ENCODE measurements around the gene PCDHGB5. TPM values are rescaled to one million over a fixed set of nuclear protein-coding genes. Genes with fewer than 3 reads are reported as not detected.

The PCDHGB5 gene
- total RNA-seq, 1 donor from 2014 or later = 21.4 TPM

GRCh38 chr5:141420855-141421488 lies 23.2 kb downstream of the PCDHGB5 start, which contains the start of gene PCDHGA11:
PCDHGA11 (plus strand) TSS chr5:141421051; CDS start chr5:141421228, 177 bp downstream.

GRCh38 chr5:141430332-141431113 lies 32.8 kb downstream of the PCDHGB5 start, which contains the start of gene PCDHGA12:
PCDHGA12 (plus strand) TSS chr5:141430507; CDS start chr5:141430760, 253 bp downstream.

Other genes with a start within 250 kb of the PCDHGB5 start
- under 0.01 and 0.28 TPM in 2 replicates for gene PCDHB6, start 247.9 kb upstream of the PCDHGB5 start, total RNA-seq
- 0.19 and 1.1 TPM in 2 replicates for gene PCDHB7, start 225.3 kb upstream of the PCDHGB5 start, total RNA-seq
- under 0.01 and 1.4 TPM in 2 replicates for gene PCDHB8, start 220.2 kb upstream of the PCDHGB5 start, total RNA-seq
- 0.19 and 1.7 TPM in 2 replicates for gene PCDHB16, start 215.6 kb upstream of the PCDHGB5 start, total RNA-seq
- gene PCDHB9, start 210.8 kb upstream of the PCDHGB5 start, total RNA-seq = under 0.01 and 0.56 TPM in 2 replicates
- gene PCDHB10, start 205.6 kb upstream of the PCDHGB5 start, total RNA-seq = 0.19 and 1.7 TPM in 2 replicates
- 0.19 and 0.85 TPM in 2 replicates for gene PCDHB11, start 198.3 kb upstream of the PCDHGB5 start, total RNA-seq
- gene PCDHB12, start 189.2 kb upstream of the PCDHGB5 start, total RNA-seq = under 0.01 and 0.28 TPM in 2 replicates
- gene PCDHB13, start 184.0 kb upstream of the PCDHGB5 start, total RNA-seq = 0.19 and 1.1 TPM in 2 replicates
- 0.58 and 2.5 TPM in 2 replicates for gene PCDHB14, start 174.6 kb upstream of the PCDHGB5 start, total RNA-seq
- gene PCDHB15, start 152.6 kb upstream of the PCDHGB5 start, total RNA-seq = 0.38 and 1.4 TPM in 2 replicates
- gene SLC25A2, start 93.9 kb upstream of the PCDHGB5 start, total RNA-seq = under 0.01 and 0.19 TPM in 2 replicates
- 90.2 and 102 TPM in 2 replicates for gene TAF7, start 77.2 kb upstream of the PCDHGB5 start, total RNA-seq
- gene PCDHGA1, start 67.4 kb upstream of the PCDHGB5 start, total RNA-seq = 0.38 and 1.4 TPM in 2 replicates
- 1.5 and 3.1 TPM in 2 replicates for gene PCDHGA2, start 59.2 kb upstream of the PCDHGB5 start, total RNA-seq
- gene PCDHGA3, start 54.1 kb upstream of the PCDHGB5 start, total RNA-seq = 0.38 and 1.7 TPM in 2 replicates
- 0.38 and 3.1 TPM in 2 replicates for gene PCDHGB1, start 47.8 kb upstream of the PCDHGB5 start, total RNA-seq
- gene PCDHGA4, start 42.9 kb upstream of the PCDHGB5 start, total RNA-seq = 2.9 and 8.2 TPM in 2 replicates
- 1.2 and 2.5 TPM in 2 replicates for gene PCDHGB2, start 38.0 kb upstream of the PCDHGB5 start, total RNA-seq
- 0.58 and 1.1 TPM in 2 replicates for gene PCDHGA5, start 33.8 kb upstream of the PCDHGB5 start, total RNA-seq
- gene PCDHGB3, start 27.7 kb upstream of the PCDHGB5 start, total RNA-seq = 1.9 and 4.5 TPM in 2 replicates
- 1.5 and 3.1 TPM in 2 replicates for gene PCDHGA6, start 24.1 kb upstream of the PCDHGB5 start, total RNA-seq
- gene PCDHGA7, start 15.2 kb upstream of the PCDHGB5 start, total RNA-seq = 1.5 and 3.7 TPM in 2 replicates
- 9.6 and 22.0 TPM in 2 replicates for gene PCDHGB4, start 10.2 kb upstream of the PCDHGB5 start, total RNA-seq
- 1.3 and 2.8 TPM in 2 replicates for gene PCDHGA8, start 5.3 kb upstream of the PCDHGB5 start, total RNA-seq
- 2.1 and 3.1 TPM in 2 replicates for gene PCDHGA9, start 4.8 kb downstream of the PCDHGB5 start, total RNA-seq
- 0.96 and 2.5 TPM in 2 replicates for gene PCDHGB6, start 10.1 kb downstream of the PCDHGB5 start, total RNA-seq
- 1.2 and 3.4 TPM in 2 replicates for gene PCDHGA10, start 15.0 kb downstream of the PCDHGB5 start, total RNA-seq
- gene PCDHGB7, start 19.7 kb downstream of the PCDHGB5 start, total RNA-seq = 1.9 and 4.5 TPM in 2 replicates
- 3.1 and 4.5 TPM in 2 replicates for gene PCDHGA11, start 23.1 kb downstream of the PCDHGB5 start, total RNA-seq
- 6.7 and 14.7 TPM in 2 replicates for gene PCDHGA12, start 32.6 kb downstream of the PCDHGB5 start, total RNA-seq
- 24.7 and 31.0 TPM in 2 replicates for gene PCDHGC3, start 78.0 kb downstream of the PCDHGB5 start, total RNA-seq
- gene PCDHGC4, start 87.1 kb downstream of the PCDHGB5 start, total RNA-seq = 0.77 and 1.1 TPM in 2 replicates
- gene PCDHGC5, start 91.1 kb downstream of the PCDHGB5 start, total RNA-seq = 1.7 and 2.0 TPM in 2 replicates
- 16.1 and 41.4 TPM in 2 replicates for gene DIAPH1, start 221.1 kb downstream of the PCDHGB5 start, total RNA-seq
- gene HDAC3, start 238.9 kb downstream of the PCDHGB5 start, total RNA-seq = 43.1 and 49.1 TPM in 2 replicates
- 2.7 and 3.7 TPM in 2 replicates for gene RELL2, start 239.1 kb downstream of the PCDHGB5 start, total RNA-seq

Data from regular cardiac myocyte (primary cell).